HG03439 (cell line): ENCODE results near the gene ENPP3.
A peak's percentile ranks its signal among the peaks of the same experiment; 100 is the strongest.

Source experiments
- ATAC-seq: cut with Tn5 transposase; IDR thresholded peaks from one replicate; pipeline ENCODE4 v1.9.1; 2021; ENCODE audit warnings: mild to moderate bottlenecking, moderate library complexity; ENCODE audit not compliant: unreplicated experiment

ENPP3 gene

GRCh38 chr6:131636880-131637792 is at the start of gene ENPP3:
TSS of gene ENPP3 (plus strand) at chr6:131637302. CDS start at chr6:131637385, 83 bp downstream.
- ATAC-seq, result no peak

GRCh38 chr6:131587909-131588308 is 49.2 kb upstream of the ENPP3 start:
- no peak for ATAC-seq

GRCh38 chr6:131588643-131589042 is 48.5 kb upstream of the ENPP3 start:
- no peak for ATAC-seq

GRCh38 chr6:131592935-131593334 is 44.2 kb upstream of the ENPP3 start:
- ATAC-seq, result no peak

- ATAC-seq, result no peak
These were observed 43.0 kb upstream of the ENPP3 start for GRCh38 chr6:131594074-131594473.

GRCh38 chr6:131597446-131597845 is 39.7 kb upstream of the ENPP3 start:
- no peak for ATAC-seq

- no peak for ATAC-seq
These were observed 36.4 kb upstream of the ENPP3 start for GRCh38 chr6:131600716-131601115.

GRCh38 chr6:131602781-131603312 is 34.3 kb upstream of the ENPP3 start:
- no peak for ATAC-seq

- no peak for ATAC-seq
These were observed 23.7 kb upstream of the ENPP3 start for GRCh38 chr6:131613296-131613925.

- no peak for ATAC-seq
These were observed 21.8 kb upstream of the ENPP3 start for GRCh38 chr6:131615275-131615674.

GRCh38 chr6:131627724-131628682 is 9.1 kb upstream of the ENPP3 start, which contains the start of gene MED23:
TSS of gene MED23 (minus strand) at chr6:131628242. CDS start at chr6:131628049, 193 bp downstream.
- ATAC-seq, result peak; percentile 98

GRCh38 chr6:131628726-131629125 is 8.4 kb upstream of the ENPP3 start:
- ATAC-seq, result no peak

- ATAC-seq, result no peak
These were observed 7.5 kb upstream of the ENPP3 start for GRCh38 chr6:131629651-131630050.

- no peak for ATAC-seq
These were observed 5.3 kb upstream of the ENPP3 start for GRCh38 chr6:131631625-131632289.

GRCh38 chr6:131635384-131636340 is 1.4 kb upstream of the ENPP3 start:
- no peak for ATAC-seq

GRCh38 chr6:131638013-131638412 is 911 bp downstream of the ENPP3 start:
- ATAC-seq, result no peak

- ATAC-seq, result peak; percentile 73
These were observed 3.0 kb downstream of the ENPP3 start for GRCh38 chr6:131640100-131640499.

- no peak for ATAC-seq
These were observed 3.5 kb downstream of the ENPP3 start for GRCh38 chr6:131640576-131640975.

- ATAC-seq, result no peak
These were observed 4.5 kb downstream of the ENPP3 start for GRCh38 chr6:131641554-131641953.
